NCI-H748 (cell line): Measurements from ENCODE around the gene PICK1.

Experiments used
- DNase-seq: peaks from one replicate; lab custom pipeline; 2025; ENCODE audit not compliant: unreplicated experiment; lab: John Stamatoyannopoulos, UW

PICK1 gene

DNA sequence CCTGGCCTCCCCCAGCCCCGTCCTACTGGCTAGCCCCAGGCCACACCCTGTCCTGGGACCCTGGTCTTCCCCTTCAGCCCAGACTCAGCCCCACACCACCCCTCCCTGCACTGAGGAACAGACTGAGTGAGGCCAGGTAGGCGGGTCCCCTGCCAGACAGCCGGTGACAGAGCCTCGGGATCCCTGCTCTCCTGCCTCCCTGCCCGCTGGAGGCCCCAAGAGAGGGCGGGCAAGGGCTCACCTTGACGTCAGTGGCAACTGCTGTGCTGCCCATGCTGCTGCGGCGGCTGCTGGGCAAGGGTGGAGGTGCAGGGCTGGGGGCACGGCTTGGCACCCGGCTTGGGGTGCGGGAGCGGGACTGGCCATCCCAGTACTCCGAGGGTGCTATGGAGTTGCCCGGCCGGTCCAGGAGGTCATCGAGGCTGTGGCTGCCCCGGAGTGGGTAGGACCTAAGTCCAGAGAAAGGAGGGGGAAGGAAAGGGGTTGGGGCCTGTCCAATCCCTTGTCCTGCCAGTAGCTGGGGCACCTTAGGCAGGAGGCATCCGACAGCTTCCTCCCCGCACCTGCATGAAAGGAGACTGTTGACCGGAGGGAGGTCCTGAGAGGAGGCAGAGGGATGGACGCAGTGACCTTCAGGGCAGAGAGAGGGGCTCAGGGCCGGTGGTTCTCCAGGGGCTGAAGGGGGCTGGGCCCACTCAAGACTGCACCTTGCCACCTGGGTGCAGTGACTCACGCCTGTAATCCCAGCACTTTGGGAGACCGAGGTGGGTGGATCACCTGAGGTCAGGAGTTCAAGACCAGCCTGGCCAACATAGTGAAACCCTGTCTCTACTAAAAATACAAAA is 29.0 kb downstream of the PICK1 start:
- no peak for DNase-seq

DNA sequence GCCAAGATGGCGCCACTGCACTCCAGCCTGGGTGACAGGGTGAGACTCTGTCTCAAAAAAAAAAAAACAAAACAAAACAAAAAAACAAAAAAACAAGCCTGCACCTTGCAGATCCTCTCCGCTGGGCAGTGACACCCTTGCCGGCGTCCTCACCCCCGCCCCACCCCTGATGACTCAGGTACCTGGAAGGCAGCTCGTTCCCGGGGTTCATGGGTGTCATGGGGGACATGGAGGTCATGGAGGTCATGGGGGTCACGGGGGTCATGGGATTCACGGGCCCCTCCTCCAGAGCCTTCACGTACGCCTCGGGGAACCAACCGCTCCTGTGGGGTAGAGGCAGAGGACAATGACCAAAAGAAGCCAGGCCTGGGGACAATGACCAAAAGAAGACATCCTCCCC is 29.7 kb downstream of the PICK1 start:
- DNase-seq = no peak

DNA sequence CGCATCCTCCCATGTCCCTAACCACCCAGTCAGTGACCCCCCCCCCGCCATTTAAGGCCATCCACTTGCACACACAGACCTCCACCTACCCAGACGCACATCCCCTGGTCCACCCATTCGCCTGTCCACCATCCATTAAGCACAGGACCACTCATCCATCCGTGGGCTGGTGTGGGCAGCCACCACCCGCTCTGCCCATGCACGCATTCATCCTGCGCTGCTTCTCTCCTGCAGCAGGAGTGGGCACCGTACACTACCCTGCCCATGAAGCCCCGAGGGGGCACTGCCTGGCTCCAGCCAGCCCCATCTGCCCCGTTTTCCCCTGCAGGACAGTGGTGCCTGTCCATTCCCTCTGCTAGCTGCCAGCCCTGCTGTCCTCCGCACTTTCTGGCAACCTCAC is 30.7 kb downstream of the PICK1 start:
- no peak for DNase-seq

DNA sequence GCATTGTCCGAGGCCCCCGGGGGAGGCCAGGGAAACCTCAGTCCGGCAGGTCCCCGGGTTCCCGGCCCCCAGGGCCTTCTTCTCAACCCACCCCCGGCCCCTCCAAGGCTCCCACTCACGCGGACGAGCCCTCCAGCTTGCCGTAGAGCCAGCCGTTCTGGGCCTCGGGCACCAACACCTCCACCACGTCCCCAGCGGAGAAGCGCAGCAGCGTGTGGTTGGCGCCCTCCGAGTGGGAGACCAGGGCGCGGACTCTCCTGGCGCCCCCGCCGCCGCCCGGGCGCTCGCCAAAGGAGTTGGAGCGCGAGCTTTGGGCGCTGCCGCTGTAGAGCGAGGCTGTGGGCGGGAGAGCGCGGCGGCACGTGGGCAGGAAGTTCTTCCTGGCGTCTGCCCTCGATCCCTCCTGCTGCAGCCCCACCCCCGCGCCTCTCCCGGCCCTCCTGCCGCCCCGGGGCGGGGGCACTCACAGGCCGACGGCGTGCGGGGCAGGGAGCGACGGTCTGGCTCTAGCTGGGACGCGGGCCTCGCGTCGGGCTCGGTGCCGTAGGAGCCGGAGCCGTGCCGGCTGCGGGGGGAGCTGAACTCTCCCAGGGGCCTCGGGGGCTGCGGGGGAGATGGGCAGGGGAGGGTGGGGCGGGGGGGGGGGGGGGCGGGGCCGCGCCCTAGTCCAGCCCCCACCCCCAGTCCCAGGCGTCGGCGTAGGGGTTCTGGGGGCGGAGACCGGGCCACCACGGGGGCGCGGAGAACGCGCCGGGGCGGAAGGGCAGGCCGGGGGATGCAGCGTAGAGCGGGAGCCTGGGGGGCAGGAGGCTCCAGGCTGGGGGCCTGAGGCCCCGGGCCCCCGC is 31.6 kb downstream of the PICK1 start:
- peak; percentile 6 for DNase-seq

DNA sequence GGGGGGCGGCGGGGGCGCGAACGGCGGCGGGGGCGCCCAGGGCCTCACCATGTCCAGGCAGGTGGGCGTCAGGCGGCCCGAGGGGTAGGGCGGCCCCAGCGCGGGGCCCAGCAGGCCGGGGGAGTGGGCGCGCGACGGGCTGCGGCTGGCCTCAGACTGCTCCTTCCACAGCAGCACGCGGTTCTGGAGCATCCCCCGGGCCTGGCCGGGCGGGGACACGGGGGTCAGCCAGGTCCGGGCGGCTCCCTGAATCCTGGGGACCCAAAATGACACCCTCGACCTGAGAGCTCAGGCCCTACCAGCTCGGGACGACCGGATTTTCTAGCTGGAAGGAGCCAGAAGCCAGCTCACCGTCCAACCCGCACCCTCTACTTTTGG is 32.3 kb downstream of the PICK1 start:
- no peak for DNase-seq

DNA sequence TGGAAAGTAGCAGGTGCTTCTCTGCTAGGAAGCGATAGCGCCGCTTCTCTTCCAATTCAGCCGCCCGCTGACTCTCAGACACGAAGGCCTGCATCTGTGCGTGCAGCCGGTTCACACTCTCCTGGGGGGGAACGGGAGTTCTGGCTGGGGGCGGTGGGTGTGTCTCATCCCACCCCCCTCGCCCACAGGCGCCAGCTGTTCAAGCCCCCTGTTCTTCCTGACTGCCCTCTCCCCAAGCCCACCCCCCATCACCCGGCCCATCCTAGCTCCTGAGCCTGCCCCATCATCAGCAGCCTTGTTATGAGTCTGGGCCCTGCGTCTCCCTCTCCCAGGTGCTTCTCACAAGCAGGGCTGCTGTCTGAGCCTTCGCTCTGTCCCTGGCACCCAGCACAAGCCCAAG is 39.9 kb downstream of the PICK1 start:
- no peak for DNase-seq

DNA sequence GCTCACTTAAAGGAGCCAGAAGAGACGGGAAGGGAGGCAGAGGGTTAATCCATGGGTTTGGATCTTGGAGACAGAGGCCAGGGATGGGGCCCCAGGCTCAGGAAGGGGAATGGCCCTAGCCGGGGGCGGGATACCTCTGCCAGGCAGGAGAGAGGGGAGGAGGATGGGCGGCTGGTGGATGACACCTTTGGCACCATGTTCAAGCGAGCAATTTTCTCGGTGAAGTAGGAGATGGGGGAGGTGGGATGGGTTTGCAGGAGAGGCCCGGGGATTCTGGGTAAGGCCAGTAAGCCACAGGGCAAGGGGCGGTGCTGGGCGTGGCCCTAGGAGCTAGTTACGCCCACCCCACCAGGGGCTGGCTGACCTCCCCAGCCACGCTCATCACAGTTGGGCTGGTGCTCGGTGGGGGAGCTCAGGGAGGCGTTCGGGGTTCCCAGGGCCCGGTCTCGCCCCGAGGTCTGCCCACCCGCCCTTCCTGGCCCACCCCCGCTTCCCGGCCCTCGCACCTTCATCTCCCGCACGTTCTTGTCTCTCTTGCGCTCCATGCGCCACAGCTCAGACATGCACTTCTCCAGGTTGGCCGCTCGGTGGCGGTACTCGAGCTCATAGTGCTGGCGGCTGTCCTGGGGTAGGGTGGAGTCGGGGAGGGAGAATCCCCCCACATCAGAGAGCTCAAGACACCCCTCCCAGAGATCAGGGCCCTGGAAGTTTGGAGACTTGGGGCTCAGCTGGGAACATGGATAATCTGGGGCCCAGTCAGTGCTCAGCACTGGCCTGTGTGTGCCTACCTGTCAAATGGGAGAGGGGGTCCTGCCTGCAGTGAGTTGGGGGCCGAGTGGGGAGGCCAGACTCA is 40.6 kb downstream of the PICK1 start:
- no peak for DNase-seq

DNA sequence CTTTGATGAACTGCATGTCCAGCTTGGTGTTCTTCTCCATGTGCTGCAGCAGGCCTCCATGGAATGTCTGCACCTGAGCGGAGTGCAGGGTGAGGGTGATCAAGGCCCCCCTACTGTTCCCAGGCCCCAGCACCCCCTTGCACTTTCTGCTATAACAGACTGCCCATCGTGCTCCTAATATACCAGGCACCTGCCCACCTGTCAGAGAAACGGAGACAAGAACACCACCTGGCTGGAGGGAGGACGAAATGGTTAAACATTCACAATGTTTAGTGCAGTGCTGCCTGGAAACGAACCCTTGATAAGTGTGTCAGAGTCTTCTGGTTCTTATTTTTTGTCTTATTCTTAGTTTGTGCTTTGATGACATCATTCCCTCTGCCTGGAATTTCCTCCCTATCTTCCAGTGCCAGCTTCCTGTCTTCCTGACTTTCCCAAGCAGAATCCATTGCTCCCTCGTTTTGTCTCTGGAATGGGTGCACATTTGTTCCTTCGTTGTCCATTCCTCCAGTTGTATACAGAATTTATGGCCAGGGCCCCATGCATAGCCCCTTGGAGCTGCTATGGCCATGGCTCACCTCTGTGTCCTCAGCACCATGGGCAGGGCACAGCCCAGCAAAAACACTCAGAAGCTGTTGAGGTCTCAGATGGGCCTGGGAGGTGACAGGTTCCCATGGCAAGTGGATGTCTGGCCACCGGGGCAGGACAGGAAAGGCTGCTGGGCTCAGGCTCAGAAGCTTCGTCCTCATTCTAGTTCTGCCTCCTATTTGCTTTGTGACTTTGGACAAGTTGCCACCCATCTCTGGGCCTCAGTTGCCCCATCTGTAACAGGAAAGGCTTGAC is 41.4 kb downstream of the PICK1 start:
- no peak for DNase-seq

DNA sequence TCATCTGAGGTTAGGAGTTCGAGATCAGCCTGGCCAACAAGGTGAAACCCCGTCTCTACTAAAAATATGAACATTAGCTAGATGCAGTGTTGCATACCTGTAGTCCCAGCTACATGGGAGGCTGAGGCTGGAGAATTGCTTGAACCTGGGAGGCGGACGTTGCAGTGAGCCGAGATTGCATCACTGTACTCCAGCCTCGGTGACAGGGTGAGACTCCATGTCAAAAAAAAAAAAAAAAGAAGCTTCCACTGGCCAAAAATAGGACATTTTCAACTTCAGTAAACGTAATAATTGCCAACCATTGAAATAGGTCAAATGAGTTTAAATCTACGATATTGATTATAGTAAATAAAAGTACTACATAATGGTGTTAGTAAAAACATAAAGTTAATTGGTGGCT is 46.4 kb downstream of the PICK1 start:
- DNase-seq = no peak

DNA sequence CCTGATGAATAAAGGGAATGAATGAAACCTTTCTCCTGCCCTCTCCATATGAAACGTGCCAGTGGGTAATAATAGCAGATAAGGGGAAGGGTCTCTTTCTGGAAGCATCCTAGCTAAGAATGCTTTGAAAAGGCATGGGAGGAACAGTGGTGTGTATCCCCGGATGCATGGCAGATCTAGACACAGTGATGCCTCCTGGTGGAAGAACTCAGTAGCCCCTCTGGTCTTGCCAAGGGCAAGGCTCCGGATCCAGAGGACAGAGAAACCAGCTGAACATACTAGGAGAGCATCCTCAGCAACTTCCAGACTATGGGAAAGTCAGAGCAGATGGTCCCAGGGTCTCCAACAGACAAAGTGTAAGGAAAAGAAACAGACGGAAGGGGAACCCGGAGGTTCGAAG is 46.9 kb downstream of the PICK1 start:
- peak; percentile 20 for DNase-seq

DNA sequence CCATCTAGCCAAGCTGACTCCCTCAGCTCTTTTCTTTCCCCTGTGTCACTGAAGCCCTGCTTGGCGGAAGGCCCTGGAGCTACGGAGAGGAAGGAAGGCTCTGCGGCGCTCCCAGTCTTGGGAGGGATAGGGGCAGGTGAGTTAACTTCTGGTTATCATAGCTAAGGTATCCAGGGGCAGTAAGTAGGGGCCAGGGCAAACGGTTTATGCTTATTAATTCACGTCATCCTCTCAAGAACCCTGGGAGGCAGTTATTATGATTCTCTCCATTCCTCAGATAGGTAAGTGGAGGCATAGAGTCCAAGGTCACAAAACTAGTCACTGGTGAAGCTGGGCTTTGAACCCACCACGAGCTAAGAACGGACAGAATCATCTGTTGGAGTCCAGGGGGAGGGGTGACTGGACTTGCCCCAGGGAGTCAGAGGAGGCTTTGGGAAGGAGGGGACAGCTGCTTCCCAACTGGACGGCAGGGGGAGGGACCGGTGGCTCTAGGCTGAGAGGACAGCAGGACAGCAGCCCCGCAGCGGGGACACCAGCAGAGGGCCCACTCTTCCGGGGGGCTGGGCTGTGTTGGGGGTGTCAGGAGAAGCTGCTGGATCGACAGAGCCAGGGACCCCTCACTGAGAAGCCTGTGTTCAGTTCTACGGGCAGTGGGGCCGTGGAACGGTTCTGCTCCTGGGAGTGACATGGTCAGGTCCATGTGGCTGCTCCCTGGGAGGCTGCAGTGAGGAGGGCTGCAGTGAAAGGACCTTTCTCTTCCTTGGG is 49.8 kb downstream of the PICK1 start:
- DNase-seq = no peak

DNA sequence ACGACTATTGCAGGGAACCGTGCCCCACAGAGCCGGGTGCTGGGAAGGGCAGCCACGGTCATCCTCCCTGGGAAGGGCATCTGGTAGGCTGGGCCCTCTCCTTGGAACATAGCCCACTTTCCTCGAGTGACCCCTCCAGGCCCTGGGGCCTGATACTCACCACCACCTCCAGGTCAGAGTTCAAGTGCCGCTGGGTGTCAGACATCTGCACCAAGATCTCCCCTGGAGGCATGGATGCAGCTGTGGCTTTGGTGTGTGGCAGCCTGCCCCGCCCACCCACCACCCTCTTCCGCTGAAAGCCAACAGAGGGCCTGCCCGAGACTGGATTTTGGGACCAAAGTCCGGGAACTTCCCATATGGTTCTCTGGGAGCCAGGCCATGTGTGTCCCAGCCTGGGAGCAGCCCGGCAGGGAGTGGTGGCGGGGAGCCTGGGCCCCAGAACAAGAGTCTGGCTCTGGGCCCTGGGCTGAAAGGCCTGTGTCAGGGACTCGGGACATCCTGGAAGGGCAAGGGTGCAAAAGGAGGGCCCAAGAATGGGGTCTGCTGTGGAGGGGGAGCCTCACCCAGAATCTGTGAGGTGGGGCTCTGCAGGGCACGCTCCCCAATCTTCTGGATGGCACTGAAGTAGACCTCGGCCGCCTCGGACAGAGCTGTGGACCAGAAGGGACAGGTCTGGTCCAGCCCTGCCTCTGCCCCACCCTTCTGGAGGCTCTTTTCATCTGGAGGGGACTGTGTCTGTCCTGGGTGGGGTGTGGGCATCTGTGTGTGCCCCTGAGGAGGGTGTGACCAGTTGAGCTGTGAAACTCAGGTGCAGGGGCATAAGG is 50.7 kb downstream of the PICK1 start:
- no peak for DNase-seq

DNA sequence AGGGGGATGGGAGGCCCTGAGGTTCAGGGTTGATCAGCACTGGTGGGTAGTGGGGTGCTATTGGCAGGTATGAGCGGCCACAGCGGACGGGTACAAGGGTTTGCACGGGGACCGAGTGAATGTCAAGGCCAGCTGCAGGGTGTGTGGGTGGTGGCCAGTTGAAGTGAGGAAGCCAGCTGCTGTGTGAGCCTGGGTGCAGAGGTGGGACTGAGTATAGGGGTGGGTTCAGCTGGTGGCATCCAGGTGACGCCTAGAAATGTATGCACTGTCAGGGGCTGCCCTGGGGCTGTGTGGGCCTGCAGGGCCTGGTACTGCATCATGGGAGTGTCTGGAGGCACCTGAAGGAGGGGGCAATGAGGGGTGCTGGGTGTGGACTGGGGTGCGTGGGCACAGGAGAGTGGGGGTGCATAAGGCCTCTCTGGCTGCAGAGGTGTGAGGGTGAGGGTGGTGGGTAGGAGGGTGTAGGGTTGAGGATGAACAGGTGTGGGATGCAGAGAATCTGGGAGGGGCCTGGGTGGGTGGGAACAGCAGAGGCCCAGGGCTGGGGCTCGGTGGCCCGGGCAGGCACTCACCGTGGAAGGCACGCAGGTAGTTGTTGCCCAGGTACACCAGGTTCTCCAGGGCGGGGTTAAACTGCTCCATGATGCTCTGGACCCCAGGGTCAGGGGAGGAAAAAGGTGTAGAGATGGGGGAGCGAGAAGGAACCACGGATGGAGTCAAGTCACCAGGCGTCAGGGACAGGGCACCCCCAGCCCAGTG is 51.5 kb downstream of the PICK1 start:
- no peak for DNase-seq

DNA sequence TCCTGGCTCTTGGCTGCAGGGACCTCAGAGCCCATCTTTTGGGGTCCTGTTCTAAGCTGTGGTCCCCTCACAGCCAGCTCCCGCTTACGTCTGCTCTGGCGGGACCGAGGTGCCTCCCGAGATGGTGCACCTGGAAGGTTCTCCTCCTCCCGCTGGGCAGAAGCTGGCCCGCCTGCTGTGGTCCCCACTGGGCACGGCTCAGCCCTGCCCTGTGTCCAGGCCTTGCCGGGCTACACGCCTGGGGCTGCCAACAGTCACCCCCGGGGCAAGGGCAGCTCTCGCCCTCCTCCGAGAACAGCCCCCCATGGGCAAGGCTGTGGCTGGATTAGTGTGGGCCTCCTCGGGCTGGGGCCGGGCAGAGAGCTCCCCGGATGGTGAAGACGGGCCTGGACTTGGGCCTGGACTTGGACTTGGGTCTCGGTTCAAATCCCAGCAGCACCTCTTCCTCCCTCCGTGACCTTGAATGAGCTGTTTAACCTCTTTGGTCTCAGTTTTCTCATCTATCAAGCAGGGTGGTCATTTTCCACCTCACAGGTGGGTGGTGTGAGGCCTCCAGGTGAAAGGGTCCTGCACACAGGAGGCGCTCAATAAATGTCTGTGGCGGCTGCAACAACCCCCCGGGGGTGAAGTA is 52.3 kb downstream of the PICK1 start:
- DNase-seq = no peak

DNA sequence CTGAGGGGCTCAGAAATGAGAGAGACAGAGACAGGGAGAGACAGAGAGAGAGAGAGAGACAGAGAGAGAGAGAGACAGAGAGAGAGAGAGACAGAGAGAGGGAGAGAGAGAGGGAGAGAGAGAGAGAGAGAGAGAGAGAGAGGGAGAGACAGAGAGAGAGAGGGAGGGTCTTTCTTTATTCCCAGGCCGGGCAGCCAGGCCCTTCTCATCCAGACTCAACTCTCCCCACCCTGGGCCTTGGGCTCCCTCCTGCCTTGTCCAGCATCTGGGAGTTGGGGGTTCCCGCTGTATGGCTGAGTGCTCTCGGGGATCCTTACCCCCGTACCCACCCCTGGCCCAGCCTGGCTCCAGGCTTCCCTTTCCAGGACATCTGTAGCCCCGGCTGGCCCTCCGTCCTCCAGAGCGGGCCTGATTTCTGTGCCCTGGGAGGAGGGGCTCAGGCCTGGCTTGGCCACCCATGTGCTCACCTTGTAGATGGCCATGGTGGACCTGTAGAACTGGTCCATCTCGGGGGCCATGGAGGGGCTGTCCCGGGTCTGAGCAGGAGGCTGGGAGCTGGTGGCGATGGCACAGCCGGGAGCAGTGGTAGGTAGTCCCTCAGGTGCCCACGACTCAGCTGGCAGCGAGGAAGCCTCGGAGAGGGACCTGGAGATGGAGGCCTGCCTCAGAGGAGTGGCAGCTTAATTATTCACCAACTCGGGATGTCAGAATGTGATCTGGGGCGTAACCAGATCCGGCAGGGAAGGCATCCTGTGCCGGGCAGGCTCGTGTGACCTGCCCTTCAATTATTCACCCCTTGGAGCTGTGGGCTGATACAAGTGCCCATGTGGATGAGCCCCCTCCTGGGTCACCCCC is 53.0 kb downstream of the PICK1 start, which contains the start of gene BAIAP2L2:
Gene BAIAP2L2 (minus strand): TSS at position 677 of the 855 bp plus-strand sequence. CDS start 159 bp downstream, at position 518.
- no peak for DNase-seq
